SU-DHL-6 (cell line): ENCODE data around the gene CMPK1.

Source experiments
- H2AFZ ChIP-seq: fragments of 200-600 bp; sonication (generic); 2 replicates; pipeline ENCODE4 v1.6.1; 2014; ENCODE audit warnings: low read depth, mild to moderate bottlenecking, moderate library complexity, mixed read lengths, antibody characterized with exemption, low read length; ENCODE audit not compliant: severe bottlenecking
- H3F3A ChIP-seq: fragments of 200-600 bp; shearing (Covaris generic); 2 replicates; pipeline ENCODE4 v1.6.0; 2016; ENCODE audit warnings: antibody characterized with exemption, mild to moderate bottlenecking; ENCODE audit not compliant: insufficient read depth
- H3K27ac ChIP-seq: fragments of 200-600 bp; sonication (generic); 2 replicates; pipeline ENCODE4 v1.5.1; 2016; ENCODE audit warnings: low read depth, mild to moderate bottlenecking, low read length, moderate library complexity, mixed read lengths
- H3K27me3 ChIP-seq: fragments of 200-600 bp; sonication (generic), shearing (Covaris generic); 2 replicates; pipeline ENCODE4 v1.6.0; 2014; ENCODE audit warnings: mild to moderate bottlenecking, low read length
- H3K36me3 ChIP-seq: fragments of 200-600 bp; sonication (generic); 2 replicates; pipeline ENCODE4 v1.6.1; 2014; ENCODE audit warnings: mild to moderate bottlenecking, low read length, mixed read lengths
- H3K4me2 ChIP-seq: fragments of 300-600, 200-600 bp; shearing (Covaris generic), sonication (generic); 2 replicates; pipeline ENCODE4 v1.6.0; 2014; ENCODE audit warnings: low read length, low read depth, mild to moderate bottlenecking; ENCODE audit not compliant: poor library complexity, severe bottlenecking
- H3K4me3 ChIP-seq: fragments of 200-600 bp; sonication (generic); 2 replicates; pipeline ENCODE4 v1.5.1; 2014; ENCODE audit warnings: antibody characterized with exemption, low read length, mild to moderate bottlenecking, mixed read lengths; ENCODE audit not compliant: insufficient read depth, poor library complexity, severe bottlenecking
- H3K79me2 ChIP-seq: fragments of 200-600 bp; sonication (generic); 2 replicates; pipeline ENCODE4 v1.6.1; 2014; ENCODE audit warnings: mild to moderate bottlenecking, low read length, moderate library complexity; ENCODE audit not compliant: insufficient read depth
- H3K9ac ChIP-seq: fragments of 200-600 bp; sonication (generic); 2 replicates; pipeline ENCODE4 v1.7.0; 2014; ENCODE audit warnings: mild to moderate bottlenecking, low read length
- H3K9me2 ChIP-seq: fragments of 200-600 bp; sonication (generic); replicated peaks from 2 replicates; pipeline ENCODE4 v1.6.1; 2014; ENCODE audit warnings: low read length; ENCODE audit not compliant: insufficient read depth
- H3K9me3 ChIP-seq: fragments of 200-600 bp; sonication (generic); 2 replicates; pipeline ENCODE4 v1.6.1; 2014; ENCODE audit warnings: low read length, mixed read lengths; ENCODE audit not compliant: insufficient read depth
- H4K20me1 ChIP-seq: fragments of 200-600 bp; sonication (generic); 2 replicates; pipeline ENCODE4 v1.6.1; 2014; ENCODE audit warnings: low read depth, mild to moderate bottlenecking, antibody characterized with exemption, low read length, moderate library complexity, mixed read lengths
- CTCF ChIP-seq: fragments of 200-600 bp; sonication (generic); IDR thresholded peaks from one replicate; pipeline ENCODE4 v1.5.1; 2017; ENCODE audit warnings: antibody characterized with exemption, mild to moderate bottlenecking, low read length, moderate library complexity; ENCODE audit not compliant: insufficient read depth, poor library complexity, severe bottlenecking
- EZH2phosphoT487 ChIP-seq: fragments of 200-600 bp; sonication (generic), shearing (Covaris generic); conservative IDR thresholded peaks from 2 replicates; pipeline ENCODE4 v1.6.1; 2018; ENCODE audit warnings: mild to moderate bottlenecking, antibody characterized with exemption, low read length, moderate library complexity, mixed read lengths

Gene CMPK1

DNA sequence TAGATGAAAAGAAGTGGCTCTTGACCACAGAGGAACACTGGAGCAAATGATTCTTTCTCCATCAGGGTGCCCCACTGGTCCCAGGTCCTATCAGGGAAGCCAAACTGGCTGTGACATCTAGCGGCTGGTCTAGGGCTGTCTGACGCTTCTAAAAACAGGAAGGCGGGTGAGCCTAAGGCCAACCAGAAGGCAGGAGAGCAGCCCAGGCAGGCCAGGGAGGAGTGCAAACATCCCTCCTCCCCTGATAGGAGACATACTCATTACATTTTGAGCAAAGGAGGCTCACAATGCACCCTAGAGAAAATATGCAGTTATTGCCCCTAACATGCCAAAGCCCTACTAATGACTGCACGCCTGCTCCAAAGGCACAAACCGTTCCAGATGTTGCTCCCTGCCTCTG is 72.1 kb downstream of the CMPK1 start:
- Histone ChIP-seq H2AFZ (no peak overlapping the region), H3K9me3 (no peaks in the 10 kb centered on the region), H3K27ac (no peak overlapping the region), H3K9ac (no peak overlapping the region), H4K20me1 (no peaks in the 10 kb centered on the region), H3K36me3 (no peaks in the 10 kb centered on the region), H3K4me3 (no peak overlapping the region), H3K27me3 (no peaks in the 10 kb centered on the region), H3K79me2 (no peaks in the 10 kb centered on the region), H3F3A (no peaks in the 10 kb centered on the region), H3K4me2 (no peak overlapping the region), H3K9me2 (no peaks in the 10 kb centered on the region)
- TF ChIP-seq CTCF (no peak), EZH2phosphoT487 (no peak)

GRCh38 chr1:47406966-47407365 is 73.4 kb downstream of the CMPK1 start:
- Histone ChIP-seq H3K27ac (no peak overlapping the region), H3K9ac (no peak overlapping the region), H3K9me2 (no peaks in the 10 kb centered on the region), H3K9me3 (no peaks in the 10 kb centered on the region), H3K79me2 (no peaks in the 10 kb centered on the region), H3K4me3 (no peak overlapping the region), H2AFZ (no peak overlapping the region), H4K20me1 (no peaks in the 10 kb centered on the region), H3F3A (no peaks in the 10 kb centered on the region), H3K36me3 (no peaks in the 10 kb centered on the region), H3K27me3 (no peaks in the 10 kb centered on the region), H3K4me2 (no peak overlapping the region)
- TF ChIP-seq EZH2phosphoT487 (no peak), CTCF (no peak)

GRCh38 chr1:47407481-47407880 is 73.9 kb downstream of the CMPK1 start:
- Histone ChIP-seq H3K79me2 (no peaks in the 10 kb centered on the region), H3K36me3 (no peaks in the 10 kb centered on the region), H3K4me2 (no peak overlapping the region), H2AFZ (no peak overlapping the region), H3K27ac (no peak overlapping the region), H3K9me2 (no peaks in the 10 kb centered on the region), H3K9me3 (no peaks in the 10 kb centered on the region), H3F3A (no peaks in the 10 kb centered on the region), H3K9ac (no peak overlapping the region), H3K27me3 (no peaks in the 10 kb centered on the region), H3K4me3 (no peak overlapping the region), H4K20me1 (no peaks in the 10 kb centered on the region)
- TF ChIP-seq EZH2phosphoT487 (no peak), CTCF (no peak)
